OCI-M1 (cell line): Measurements from ENCODE around the gene HAGHL.

Source experiments
- DNase-seq: peaks from one replicate; lab custom pipeline; 2025; lab: John Stamatoyannopoulos, UW

Gene HAGHL

GRCh38 chr16:726438-727290, at the start of gene HAGHL, which contains the start of gene CCDC78:
Gene HAGHL (plus strand): TSS chr16:727106. CDS start chr16:727510, 404 bp downstream.
Gene CCDC78 (minus strand): TSS chr16:726443. CDS start chr16:726367, 76 bp downstream.
- peak; percentile 64 for DNase-seq

- no peak for DNase-seq
These were observed 49.4 kb upstream of the HAGHL start for GRCh38 chr16:677316-678190.

- DNase-seq, result no peak
These were observed 48.6 kb upstream of the HAGHL start for GRCh38 chr16:678209-678857.

DNA sequence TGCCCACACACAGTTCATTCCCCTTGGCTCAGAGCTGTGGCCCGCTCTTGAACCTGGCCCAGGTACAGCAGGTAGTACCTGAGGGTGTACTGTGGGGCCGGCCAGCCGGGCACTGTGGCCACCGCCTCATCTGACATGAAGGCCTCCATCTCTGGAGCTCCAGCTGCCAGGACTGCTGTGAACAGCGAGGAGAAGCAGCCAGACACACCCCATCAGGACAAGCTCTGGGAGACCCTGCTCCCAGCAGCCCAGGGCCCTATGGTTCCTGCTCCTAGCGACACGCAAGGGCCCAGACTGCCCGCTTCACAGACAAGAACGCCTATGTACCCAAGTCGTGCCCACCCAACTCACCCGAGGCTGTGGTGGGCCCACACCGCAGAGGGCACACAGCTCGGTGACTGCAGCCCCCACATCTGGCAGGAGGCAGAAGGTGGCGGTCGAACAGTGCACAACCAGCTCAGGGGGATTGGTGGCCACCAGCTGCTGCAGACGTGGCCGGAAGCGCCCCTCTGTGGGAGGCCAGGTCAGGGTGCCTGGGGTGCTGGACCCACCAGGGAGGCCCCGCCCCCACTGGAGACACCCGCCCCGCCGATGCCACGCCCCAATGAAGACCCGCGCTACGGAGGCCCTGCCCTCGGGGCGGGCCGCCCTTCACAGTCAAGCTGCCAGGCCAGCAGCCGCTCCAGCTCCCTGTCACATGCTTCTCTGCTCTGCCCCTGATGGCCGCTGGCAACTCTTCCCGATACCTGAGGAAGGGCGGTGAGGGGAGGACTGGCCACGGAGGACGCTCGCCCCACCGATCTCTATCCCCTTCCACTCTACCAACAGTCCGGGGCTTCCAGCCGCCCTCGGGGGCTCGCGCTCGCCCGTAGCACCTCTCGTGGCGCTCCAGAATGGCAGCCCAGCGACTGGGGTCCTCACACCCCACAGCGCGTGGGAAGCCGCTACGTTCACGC, 47.8 kb upstream of the HAGHL start:
- peak; percentile 80 for DNase-seq

DNA sequence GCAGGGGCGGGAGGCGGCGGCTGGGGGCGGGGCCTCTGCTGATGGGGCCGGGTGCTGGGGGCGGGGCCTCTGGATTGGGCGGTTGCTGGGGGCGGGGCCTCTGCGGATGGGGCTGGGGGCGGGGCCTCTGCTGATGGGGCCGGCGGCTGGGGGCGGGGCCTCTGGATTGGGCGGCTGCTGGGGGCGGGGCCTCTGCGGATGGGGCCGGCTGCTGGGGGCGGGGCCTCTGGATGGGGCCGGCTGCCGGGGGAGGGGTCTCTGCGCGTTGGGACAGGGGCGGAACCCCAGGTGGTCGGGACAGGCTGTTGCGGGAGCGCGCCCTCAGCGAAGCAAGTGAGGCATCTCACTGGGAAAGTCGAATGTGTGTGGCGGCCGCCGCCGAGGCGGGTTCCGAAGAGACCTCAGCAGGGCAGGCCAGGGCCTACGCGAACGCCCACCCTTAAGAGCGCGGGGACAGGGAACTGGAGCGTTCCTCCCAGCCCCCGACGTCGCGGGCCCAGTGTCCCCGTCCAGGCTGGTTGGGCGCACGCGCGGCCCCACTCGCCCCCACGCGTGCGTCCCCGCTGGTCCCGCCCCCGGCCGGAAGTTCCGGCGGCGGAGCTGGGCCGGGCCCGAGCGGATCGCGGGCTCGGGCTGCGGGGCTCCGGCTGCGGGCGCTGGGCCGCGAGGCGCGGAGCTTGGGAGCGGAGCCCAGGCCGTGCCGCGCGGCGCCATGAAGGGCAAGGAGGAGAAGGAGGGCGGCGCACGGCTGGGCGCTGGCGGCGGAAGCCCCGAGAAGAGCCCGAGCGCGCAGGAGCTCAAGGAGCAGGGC, 46.9 kb upstream of the HAGHL start, which contains the start of gene STUB1:
Gene STUB1, plus strand, starts transcription at position 597 of the 811 bp plus-strand sequence. Its CDS starts 116 bp downstream, at position 713.
- peak; percentile 93 for DNase-seq

GRCh38 chr16:680625-680945, 46.3 kb upstream of the HAGHL start:
- DNase-seq, result no peak

- peak; percentile 60 for DNase-seq
These were observed 45.8 kb upstream of the HAGHL start for GRCh38 chr16:680967-681745.

DNA sequence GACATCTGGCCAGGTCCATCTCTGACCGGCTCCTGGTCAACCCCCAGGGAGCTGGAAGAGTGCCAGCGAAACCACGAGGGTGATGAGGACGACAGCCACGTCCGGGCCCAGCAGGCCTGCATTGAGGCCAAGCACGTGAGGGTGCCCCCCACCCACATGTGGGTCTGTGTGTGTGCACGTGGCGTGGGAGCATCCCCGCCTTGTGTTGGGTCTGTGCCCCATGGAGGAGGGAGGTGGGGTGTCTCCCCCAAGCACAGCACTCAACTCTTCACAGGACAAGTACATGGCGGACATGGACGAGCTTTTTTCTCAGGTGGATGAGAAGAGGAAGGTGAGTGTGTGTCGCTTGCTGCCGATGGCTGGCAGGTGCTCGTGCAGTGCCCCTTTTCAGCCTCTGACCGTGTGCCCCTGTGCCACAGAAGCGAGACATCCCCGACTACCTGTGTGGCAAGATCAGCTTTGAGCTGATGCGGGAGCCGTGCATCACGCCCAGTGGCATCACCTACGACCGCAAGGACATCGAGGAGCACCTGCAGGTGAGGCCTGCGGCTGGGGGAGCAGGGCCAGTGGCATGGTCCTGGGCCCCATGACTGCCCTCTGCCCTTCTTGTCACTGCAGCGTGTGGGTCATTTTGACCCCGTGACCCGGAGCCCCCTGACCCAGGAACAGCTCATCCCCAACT, 45.0 kb upstream of the HAGHL start:
- DNase-seq, result peak; percentile 23

- DNase-seq, result no peak
These were observed 44.2 kb upstream of the HAGHL start for GRCh38 chr16:682493-683395.

GRCh38 chr16:683396-684070, 43.4 kb upstream of the HAGHL start:
- peak; percentile 46 for DNase-seq

DNA sequence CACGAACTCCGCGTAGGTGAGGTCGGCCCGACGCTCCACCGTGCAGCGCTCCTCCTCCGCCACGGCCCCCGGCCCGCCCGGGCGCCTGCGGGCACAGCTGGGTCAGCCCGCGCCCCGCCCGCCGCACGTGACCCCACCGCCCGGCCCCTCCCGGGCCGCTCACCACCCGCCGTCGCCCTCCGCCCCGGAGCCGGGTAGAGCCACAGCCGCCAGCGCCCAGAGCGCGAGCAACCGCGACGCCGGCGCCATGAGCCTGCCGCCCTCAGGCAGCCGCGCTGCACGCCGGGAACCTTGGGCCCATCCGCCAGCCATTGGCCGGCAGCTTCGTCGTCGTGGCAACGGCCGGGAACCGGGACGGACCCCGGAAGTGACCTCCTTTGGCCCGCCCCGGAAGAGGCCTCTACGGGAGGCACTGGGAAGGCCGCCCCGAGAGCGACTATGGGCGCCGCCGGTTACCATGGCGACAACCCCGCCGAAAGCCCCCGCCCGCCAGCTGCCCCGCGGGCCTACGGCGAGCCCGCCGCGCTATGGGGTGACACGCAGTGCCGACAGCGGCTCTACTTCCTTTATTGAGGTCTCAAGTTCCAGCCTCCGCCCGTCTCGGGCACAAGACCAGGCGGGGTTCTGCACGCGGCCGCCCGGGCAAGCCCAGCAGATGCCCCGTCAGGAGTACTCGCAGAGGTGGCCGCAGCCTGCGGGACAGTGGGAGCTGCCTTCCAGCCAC, 42.7 kb upstream of the HAGHL start, which contains the start of gene JMJD8:
Gene JMJD8, minus strand, starts transcription at position 264 of the 724 bp plus-strand sequence. Its CDS starts 15 bp downstream, at position 249.
- DNase-seq, result peak; percentile 98

DNA sequence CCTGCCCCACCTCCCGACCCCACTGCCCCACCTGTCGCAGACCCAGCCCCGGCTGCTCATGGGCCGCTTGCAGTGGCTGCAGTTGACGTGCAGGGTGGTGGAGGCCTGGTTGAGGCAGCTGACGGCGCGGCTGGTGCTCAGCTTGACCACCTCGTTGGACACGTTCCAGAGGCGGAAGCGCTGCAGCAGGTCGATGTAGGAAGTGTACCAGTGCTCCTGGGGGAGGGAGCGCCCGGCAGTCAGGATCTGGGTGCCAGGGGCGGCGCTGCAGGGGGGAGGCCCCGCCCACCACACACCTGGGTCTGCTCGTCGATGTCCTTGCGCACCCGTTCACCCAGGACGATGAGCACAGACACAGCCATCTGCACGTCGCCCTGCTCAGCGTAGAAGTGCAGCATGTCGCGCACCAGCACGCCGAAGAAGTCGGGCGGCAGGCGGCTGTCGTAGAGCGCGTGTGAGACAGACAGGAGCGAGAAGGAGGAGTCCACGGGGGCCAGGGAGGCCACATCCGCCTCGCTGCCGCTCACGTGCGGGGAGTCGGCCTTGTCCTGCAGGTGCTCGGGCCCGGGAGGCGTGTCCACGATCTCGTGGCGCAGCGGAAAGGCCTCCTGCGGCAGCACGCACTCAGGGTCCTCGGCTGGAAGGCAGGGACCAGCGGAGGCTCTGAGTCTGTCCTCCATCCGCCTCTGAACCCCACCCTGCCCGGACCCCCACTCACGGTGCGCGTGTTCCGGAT, 41.8 kb upstream of the HAGHL start:
- no peak for DNase-seq

GRCh38 chr16:685967-686366, 40.9 kb upstream of the HAGHL start:
- DNase-seq, result peak; percentile 20

DNA sequence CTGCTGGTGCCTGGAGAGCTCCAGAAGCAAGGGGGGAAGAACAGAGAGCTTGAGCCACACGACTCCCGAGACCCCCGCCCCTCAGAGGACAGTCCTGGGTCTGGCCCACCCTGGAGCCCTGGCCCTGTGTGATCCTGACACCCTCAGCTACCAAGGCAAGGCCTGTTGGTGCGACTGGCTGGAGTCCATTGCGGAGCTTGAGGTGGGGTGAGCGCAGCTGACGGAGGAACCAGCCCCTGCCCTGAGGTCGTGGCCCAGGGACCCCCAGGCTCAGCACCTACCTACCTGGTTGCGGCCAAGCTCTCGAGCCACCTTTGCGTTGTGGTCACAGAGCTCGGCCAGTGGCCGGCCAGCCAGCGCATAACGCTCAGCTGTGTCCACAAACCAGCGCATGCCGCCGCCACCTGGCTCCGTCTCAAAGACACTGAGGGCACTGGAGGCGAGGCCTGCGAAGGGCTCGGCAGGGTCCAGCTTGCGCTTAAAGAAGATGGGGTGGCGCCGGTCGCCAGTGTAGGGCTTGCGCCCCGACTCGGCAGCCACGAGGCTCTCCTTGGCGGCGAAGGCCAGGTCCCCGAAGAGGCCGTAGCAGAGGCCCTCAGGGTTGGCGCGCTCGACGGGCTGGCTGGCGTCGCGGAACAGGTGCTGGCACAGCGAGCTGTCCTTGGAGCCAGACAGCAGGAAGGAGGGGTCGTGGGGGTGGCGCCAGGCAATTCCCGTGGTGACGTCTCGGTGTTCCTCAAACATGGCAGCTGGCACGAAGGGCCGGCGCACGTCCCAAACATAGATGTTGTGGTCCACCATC, 40.2 kb upstream of the HAGHL start:
- DNase-seq, result no peak

DNA sequence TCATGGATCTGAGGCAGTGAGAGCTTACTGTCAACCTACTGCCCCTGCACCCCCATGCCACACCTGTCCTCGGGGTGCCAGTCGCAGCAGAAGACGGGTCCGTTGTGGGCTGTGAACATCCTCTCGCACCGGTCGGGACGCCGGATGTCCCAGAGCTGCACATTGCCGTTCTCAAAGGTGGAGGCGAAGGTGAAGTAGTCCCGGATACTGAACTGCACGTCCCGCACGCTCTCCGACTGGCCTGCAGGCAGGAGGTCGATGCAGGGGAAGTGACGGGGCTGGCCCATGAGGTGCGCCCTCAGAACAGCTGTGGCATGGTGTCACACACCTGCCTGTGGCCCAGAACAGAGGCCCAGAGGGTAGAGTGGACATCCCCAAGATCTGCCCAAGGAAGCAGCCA, 39.4 kb upstream of the HAGHL start:
- DNase-seq, result no peak
